Astrocyte of the cerebellum (primary cell): ENCODE results near the gene CAPN6.

Source experiments
- DNase-seq: peaks from one replicate; pipeline ENCODE4 v3.0.0-alpha.2; 2011; ENCODE audit warnings: low read depth
- H3K4me3 ChIP-seq: 2 replicates; pipeline ENCODE4 v1.5.1; 2011; ENCODE audit warnings: mild to moderate bottlenecking, low read depth, low read length, moderate library complexity
- in situ Hi-C: cut with HindIII; loops from 2 replicates; pipeline ENCODE4 v1.10.0; 2017; ENCODE audit warnings: low sequenced_read_pairs
- TF ChIP-seq, protein P1 (sequence below): IDR thresholded peaks from 2 replicates; pipeline ENCODE4 v1.5.1; 2012; ENCODE audit warnings: low read length, low read depth, moderate library complexity, mild to moderate bottlenecking; ENCODE audit errors: missing control alignments

Gene CAPN6

DNA sequence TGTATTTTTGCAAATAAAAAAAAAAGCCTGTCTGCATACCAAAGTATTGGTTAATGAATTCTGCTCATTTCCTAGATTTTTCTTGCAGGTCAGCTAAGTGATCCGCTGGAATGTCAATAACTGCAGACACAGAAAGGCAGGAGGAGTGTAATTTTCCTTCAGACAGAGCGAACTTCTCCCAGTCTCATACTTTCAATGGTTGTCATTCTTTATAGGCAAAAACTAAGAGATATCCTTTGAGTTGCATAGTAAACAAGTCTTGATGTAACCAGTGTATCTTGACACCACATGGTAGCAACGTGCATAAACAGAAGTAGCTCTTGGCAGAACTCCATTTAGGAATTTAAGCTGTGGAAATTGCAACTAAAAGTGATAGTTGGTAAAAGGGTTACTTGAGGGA lies 8.2 kb downstream of the CAPN6 start:
- TF ChIP-seq, protein P1, sequence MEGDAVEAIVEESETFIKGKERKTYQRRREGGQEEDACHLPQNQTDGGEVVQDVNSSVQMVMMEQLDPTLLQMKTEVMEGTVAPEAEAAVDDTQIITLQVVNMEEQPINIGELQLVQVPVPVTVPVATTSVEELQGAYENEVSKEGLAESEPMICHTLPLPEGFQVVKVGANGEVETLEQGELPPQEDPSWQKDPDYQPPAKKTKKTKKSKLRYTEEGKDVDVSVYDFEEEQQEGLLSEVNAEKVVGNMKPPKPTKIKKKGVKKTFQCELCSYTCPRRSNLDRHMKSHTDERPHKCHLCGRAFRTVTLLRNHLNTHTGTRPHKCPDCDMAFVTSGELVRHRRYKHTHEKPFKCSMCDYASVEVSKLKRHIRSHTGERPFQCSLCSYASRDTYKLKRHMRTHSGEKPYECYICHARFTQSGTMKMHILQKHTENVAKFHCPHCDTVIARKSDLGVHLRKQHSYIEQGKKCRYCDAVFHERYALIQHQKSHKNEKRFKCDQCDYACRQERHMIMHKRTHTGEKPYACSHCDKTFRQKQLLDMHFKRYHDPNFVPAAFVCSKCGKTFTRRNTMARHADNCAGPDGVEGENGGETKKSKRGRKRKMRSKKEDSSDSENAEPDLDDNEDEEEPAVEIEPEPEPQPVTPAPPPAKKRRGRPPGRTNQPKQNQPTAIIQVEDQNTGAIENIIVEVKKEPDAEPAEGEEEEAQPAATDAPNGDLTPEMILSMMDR, result no peak
- in situ Hi-C loops, result no loop called here
- no peak for DNase-seq
- no peak overlapping the region for H3K4me3 ChIP-seq

DNA sequence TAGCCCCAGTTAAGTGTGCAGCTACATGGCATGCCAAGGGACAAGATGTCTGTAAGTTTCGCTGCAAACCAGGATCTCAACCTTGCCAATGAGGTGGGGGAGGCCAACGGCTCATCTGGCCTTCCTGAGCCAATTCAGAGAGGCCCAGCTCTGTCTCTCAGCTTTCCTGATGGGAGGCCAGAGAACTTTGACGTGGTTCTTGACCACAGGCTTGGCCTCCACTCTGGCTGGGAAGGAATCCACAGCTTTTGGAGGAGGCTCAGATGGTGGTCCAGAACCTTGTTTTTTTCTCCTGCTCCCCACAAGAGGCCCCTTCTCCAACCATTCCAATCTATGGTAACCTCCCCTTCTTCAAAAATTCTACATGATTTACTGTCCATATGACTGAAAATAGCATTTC lies 9.8 kb downstream of the CAPN6 start:
- no peak for DNase-seq
- TF ChIP-seq, protein P1, result no peak
- in situ Hi-C loops, result no loop called here

DNA sequence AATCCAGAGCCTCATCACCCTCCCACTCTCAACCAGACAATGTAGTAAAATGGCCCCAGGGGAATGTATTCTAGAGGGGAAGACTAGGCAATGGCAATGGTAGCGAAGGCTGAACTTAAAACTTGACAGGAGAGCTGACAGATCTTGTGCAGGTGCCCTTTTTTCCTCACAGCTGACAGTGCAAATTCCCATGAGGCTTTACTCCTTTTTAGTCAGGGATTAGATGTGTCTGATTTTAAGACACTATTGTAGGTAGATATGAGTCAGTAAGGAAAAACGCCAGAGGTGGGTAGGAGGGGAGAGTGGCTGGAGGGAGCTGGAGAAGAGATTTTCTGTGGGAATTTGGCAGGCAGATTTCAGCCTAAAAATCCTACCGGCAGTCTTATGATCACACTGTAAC lies 10.7 kb downstream of the CAPN6 start:
- in situ Hi-C loops, result no loop called here
- no peak overlapping the region for H3K4me3 ChIP-seq
- TF ChIP-seq, protein P1, result no peak
- no peak for DNase-seq

More for the DNA sequence above, 9.8 kb downstream of the CAPN6 start:
- H3K4me3 ChIP-seq, result no peak overlapping the region

DNA sequence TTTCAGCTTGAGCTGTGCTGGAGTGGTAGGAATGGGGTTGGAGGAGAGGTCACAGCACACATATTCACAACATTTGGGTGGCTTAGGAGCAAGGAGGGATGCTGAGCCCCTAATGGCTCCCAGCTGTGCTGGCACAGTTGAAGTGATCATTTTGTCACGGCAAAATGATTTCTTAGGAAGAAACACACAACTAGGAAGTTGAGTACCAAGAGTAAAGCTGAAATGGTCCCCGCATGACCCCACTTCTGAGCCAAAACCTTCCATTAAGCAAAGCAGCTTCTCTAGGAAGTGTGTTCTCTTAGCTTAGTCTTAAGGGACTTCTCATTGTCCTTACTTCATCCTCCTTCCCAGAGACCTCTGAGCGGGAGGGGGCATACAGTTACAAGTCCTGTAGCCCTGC lies 12.6 kb downstream of the CAPN6 start:
- DNase-seq, result no peak
- TF ChIP-seq, protein P1, result no peak
- H3K4me3 ChIP-seq, result no peak overlapping the region
- in situ Hi-C loops, result no loop called here

DNA sequence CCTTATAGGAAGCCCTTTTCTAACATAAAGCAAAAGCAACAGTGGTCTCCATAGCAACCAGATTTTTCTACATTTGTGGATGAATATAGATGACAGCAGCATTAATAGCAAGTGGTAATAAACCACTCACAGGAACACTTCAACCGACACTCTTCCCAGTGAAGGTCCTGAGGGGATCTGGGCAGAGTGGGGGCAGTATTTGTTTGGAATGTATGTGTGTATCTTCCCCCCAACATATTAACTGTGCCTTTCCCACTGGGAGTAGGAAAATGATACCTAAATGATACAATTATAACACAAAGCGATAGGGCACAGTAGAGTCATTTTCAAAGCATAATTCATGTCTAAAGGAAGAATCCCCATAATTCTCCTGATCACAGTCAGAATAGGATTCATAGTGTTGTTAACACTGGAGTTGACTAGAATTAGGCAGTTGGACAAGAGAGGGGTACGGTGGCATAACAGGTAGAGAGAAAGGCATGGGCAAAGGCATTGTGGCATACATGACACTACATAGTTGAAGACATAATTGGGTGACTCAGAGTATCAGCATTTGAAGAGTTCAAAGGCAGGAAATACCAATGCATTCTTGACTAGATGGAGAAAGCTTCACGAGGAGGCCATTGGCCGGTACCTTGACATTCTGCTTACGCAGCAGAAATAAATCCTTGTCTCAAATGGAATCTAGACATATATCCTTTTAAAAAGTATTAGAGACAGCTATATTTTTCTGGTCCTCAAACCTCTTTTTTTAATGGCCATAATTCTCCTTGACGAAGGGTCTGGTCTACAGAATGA lies 15.2 kb downstream of the CAPN6 start:
- no peak overlapping the region for H3K4me3 ChIP-seq
- TF ChIP-seq, protein P1, result no peak
- in situ Hi-C loops, result no loop called here
- no peak for DNase-seq

DNA sequence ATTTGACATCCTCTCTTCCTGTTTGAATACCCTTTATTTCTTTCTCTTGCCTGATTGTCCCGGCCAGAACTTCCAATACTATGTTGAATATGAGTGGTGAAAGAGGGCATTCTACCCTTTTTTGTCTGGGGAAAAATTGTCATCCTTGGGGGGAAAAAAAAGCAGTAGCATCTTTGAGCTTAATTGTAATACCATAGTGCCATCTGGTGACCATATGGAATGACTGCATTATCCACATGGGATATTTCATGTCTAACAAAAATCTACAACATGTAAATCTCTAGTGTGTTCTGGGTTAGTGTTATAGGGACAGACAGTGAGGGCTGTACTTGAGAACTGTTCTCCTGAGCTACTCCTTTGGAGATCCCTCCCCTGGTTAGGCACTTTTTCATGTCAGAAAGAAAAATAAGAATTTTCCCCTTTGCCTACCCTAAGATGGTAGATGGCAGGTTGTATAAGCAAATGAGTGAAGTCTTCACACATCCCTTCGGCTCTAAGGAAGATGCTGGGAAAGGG lies 26.0 kb downstream of the CAPN6 start:
- TF ChIP-seq, protein P1, result peak; percentile 47
- H3K4me3 ChIP-seq, result no peak overlapping the region
- in situ Hi-C loops, result no loop called here
- DNase-seq, result no peak
